K562 (cell line): ENCODE results near the gene ZFAND6. TPM values are rescaled to one million over a fixed set of nuclear protein-coding genes. Genes with fewer than 3 reads are reported as not detected.
A peak's percentile ranks its signal among the peaks of the same experiment; 100 is the strongest.
"Not testable (repeated sequence)": the region's sequence is repeated elsewhere in the genome, so short reads cannot be mapped to it uniquely, and the experiment has no call there.

Source experiments
- ATF6 ChIP-seq: sonication (generic); formaldehyde crosslinking; IDR thresholded peaks from 2 replicates; pipeline ENCODE4 v1.4.0; 2020; ENCODE audit warnings: mild to moderate bottlenecking, missing genetic modification reagents
- BRD9 ChIP-seq: fragments of 450-650 bp; IDR thresholded peaks from 2 replicates; pipeline ENCODE4 v1.6.1; 2018; ENCODE audit warnings: low read depth; ENCODE audit not compliant: partially characterized antibody
- ETV1 ChIP-seq: fragments of 450-650 bp; conservative IDR thresholded peaks from 2 replicates; pipeline ENCODE4 v1.6.1; 2016; ENCODE audit warnings: missing genetic modification characterization, control low read depth, low read depth, missing compliant biosample characterization
- HDAC1 ChIP-seq, 2 experiments: fragments of 450-650 bp; IDR thresholded peaks; 2 replicates each; pipeline ENCODE4 v1.6.1; 2016 to 2017; ENCODE audit warnings: inconsistent platforms in 1 of 2, mild to moderate bottlenecking in 1 of 2, moderate library complexity in 1 of 2
- KDM1A ChIP-seq, 2 experiments: fragments of 450-650 bp; IDR thresholded peaks; 2 replicates each; pipeline ENCODE4 v1.6.1; 2016; ENCODE audit warnings: mild to moderate bottlenecking in 2 of 2
- L3MBTL2 ChIP-seq: fragments of 450-650 bp; IDR thresholded peaks from 2 replicates; pipeline ENCODE4 v1.6.1; 2016; ENCODE audit warnings: mild to moderate bottlenecking, moderate library complexity
- LEF1 ChIP-seq: fragments of 450-650 bp; IDR thresholded peaks from 2 replicates; pipeline ENCODE4 v1.6.1; 2016; ENCODE audit warnings: mild to moderate bottlenecking
- MAZ ChIP-seq, 2 experiments: fragments of 450-650 bp in 1 of 2; sonication (generic) in 1 of 2; formaldehyde crosslinking; IDR thresholded peaks in 1 of 2; conservative IDR thresholded peaks in 1 of 2; 2 replicates each; pipeline versions ENCODE4 v1.4.0 to v1.5.0; 2020; ENCODE audit warnings: mild to moderate bottlenecking in 1 of 2, missing genetic modification reagents in 1 of 2
- MEF2D ChIP-seq: conservative IDR thresholded peaks from 2 replicates; pipeline ENCODE4 v1.6.1; 2016; ENCODE audit warnings: low read depth, missing genetic modification characterization, missing compliant biosample characterization
- MITF ChIP-seq: IDR thresholded peaks from 2 replicates; pipeline ENCODE4 v1.6.1; 2014; ENCODE audit warnings: antibody characterized with exemption
- MTA1 ChIP-seq: fragments of 450-650 bp; IDR thresholded peaks from 2 replicates; pipeline ENCODE4 v1.6.1; 2017; ENCODE audit warnings: borderline replicate concordance
- NFATC3 ChIP-seq: fragments of 450-650 bp; IDR thresholded peaks from 2 replicates; pipeline ENCODE4 v1.6.1; 2017; ENCODE audit warnings: mild to moderate bottlenecking
- PHF8 ChIP-seq: fragments of 200-600 bp; sonication (generic); IDR thresholded peaks from 2 replicates; pipeline ENCODE4 v1.6.1; 2012; ENCODE audit warnings: mixed run types, mild to moderate bottlenecking, inconsistent platforms, low read length, moderate library complexity, borderline replicate concordance
- POLR2A ChIP-seq: fragments of 450-650 bp; conservative IDR thresholded peaks from 2 replicates; pipeline ENCODE4 v1.6.1; 2016
- POLR2AphosphoS5 ChIP-seq: IDR thresholded peaks from 2 replicates; pipeline ENCODE4 v1.6.1; 2011; ENCODE audit warnings: mild to moderate bottlenecking, low read depth, low read length, moderate library complexity; ENCODE audit not compliant: control insufficient read depth, insufficient read depth
- SIN3A ChIP-seq, 2 experiments: fragments of 150-350 bp in 1 of 2; IDR thresholded peaks; 2 replicates each; pipeline ENCODE4 v1.6.1; 2011 to 2016; ENCODE audit warnings: borderline replicate concordance in 2 of 2, low read depth in 2 of 2, low read length in 2 of 2, mild to moderate bottlenecking in 2 of 2, moderate library complexity in 2 of 2; ENCODE audit not compliant: control insufficient read depth in 1 of 2
- SOX6 ChIP-seq: fragments of 450-650 bp; IDR thresholded peaks from 2 replicates; pipeline ENCODE4 v1.6.1; 2014; ENCODE audit warnings: mild to moderate bottlenecking
- TOE1 ChIP-seq, 2 experiments: fragments of 450-650 bp in 1 of 2; sonication (generic) in 1 of 2; formaldehyde crosslinking in 1 of 2; IDR thresholded peaks; 2 replicates each; pipeline versions ENCODE4 v1.7.1 to v1.8.0; 2016 to 2022; ENCODE audit warnings: borderline replicate concordance in 2 of 2, mild to moderate bottlenecking in 2 of 2, antibody characterized with exemption in 1 of 2, inconsistent platforms in 1 of 2, low read depth in 1 of 2, missing genetic modification reagents in 1 of 2, moderate library complexity in 1 of 2
- ZEB2 ChIP-seq: fragments of 450-650 bp; IDR thresholded peaks from 2 replicates; pipeline ENCODE4 v1.6.1; 2016
- ZNF316 ChIP-seq: fragments of 450-650 bp; IDR thresholded peaks from 2 replicates; pipeline ENCODE4 v1.6.1; 2016
- polyA plus RNA-seq, 8 experiments: library from polyadenylated mRNA; depleted of rRNA in 4 of 8; stranded (reverse) in 5 of 8; unstranded in 3 of 8; fragments of >200 nt; fragmentation: Nextera tagmentation in 2 of 8; fragmentation: Illumina TruSeq in 1 of 8; extraction: Ambion mirVana in 2 of 8; extraction: Trizol in 1 of 8; gene quantifications; 2 replicates each; pipeline versions ENCODE4 v1.2.1 to v1.2.3, GENCODE V29; 2011 to 2014; ENCODE audit warnings: inconsistent platforms in 1 of 8, missing spikeins in 1 of 8
- total RNA-seq, 7 experiments: library from RNA; depleted of rRNA in 6 of 7; stranded (reverse); fragments of >200 nt in 6 of 7; fragmentation: Illumina TruSeq in 2 of 7; extraction: Trizol in 2 of 7; gene quantifications; 2 replicates each; pipeline versions ENCODE4 v1.2.1 to v1.2.3, GENCODE V29; 2011 to 2021; ENCODE audit warnings: low replicate concordance in 1 of 7
- TF ChIP-seq, protein P1 (sequence below): IDR thresholded peaks from 2 replicates; pipeline ENCODE4 v1.6.1; 2012; ENCODE audit warnings: low read depth, low read length, improper control_type of control experiment, borderline replicate concordance

ZFAND6 gene
- total and polyA plus RNA-seq, 9 of the 15 experiments (the other 6 are each of a cell fraction or from before 2014, with no cell fraction given) = 53.9 to 206 (median 88.9) TPM

DNA sequence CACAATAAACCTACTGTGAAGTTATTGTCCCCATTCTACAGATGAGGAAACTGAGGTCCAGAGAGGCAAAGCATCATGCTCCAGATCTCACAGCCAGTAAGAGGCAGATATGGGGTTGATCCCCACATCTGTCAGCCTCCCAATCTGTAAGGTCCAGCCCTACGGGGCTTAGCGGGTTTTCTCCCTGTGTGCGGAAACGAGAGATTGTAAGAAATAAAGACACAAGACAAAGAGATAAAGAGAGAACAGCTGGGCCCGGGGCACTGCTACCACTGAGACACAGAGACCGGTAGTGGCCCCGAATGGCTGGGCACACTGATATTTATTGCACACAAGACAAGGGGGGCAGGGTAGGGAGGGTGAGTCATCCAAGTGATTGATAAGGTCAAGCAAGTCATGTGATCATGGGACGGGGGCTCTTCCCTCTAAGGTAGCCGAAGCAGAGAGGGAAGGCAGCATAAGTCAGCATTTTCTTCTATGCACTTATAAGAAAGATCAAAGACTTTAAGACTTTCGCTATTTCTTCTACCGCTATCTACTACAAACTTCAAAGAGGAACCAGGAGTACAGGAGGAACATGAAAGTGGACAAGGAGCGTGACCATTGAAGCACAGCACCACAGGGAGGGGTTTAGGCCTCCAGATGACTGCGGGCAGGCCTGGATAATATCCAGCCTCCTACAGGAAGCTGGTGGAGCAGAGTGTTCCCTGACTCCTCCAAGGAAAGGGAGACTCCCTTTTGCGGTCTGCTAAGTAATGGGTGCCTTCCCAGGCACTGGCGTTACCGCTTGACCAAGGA lies 96.1 kb downstream of the ZFAND6 start (continued):
- peak; percentile 73 for TF ChIP-seq POLR2AphosphoS5
- peak; percentile 17; the same call in 1 of the 2 replicates for TF ChIP-seq ETV1 (tag)
- TF ChIP-seq TOE1 (IDR thresholded peaks at IDR 0.05; ENCODE audit: borderline replicate concordance) = peak; percentile 98
- TF ChIP-seq TOE1 (CRISPR knock-in tag; IDR thresholded peaks at IDR 0.05; ENCODE audit: borderline replicate concordance, low read depth) = not testable (repeated sequence)
- TF ChIP-seq MTA1 = peak; percentile 45; the same call in 1 of the 2 replicates
- TF ChIP-seq MAZ (CRISPR knock-in tag; conservative IDR thresholded peaks at IDR 0.05 in 1 of 2, IDR thresholded peaks at IDR 0.05 in 1 of 2) = peak; percentile 43 to 58; a peak in 3 of 4 replicates
- 0 out of 2 replicates have a peak, but pooled peaks have one; percentile 38 for TF ChIP-seq ATF6 (CRISPR knock-in tag)
- 0 out of 2 replicates have a peak, but pooled peaks have one; percentile 27 for TF ChIP-seq NFATC3
- peak; percentile 94 for TF ChIP-seq ZNF316
- peak; percentile 69 for TF ChIP-seq L3MBTL2
- peak; percentile 20; the same call in 1 of the 2 replicates for TF ChIP-seq PHF8
- TF ChIP-seq ZEB2 = peak; percentile 24; the same call in 1 of the 2 replicates
- TF ChIP-seq LEF1 = peak; percentile 97
- peak; percentile 61 for TF ChIP-seq POLR2A
- peak; percentile 95 to 97 for TF ChIP-seq KDM1A (IDR thresholded peaks at IDR 0.05)
- TF ChIP-seq HDAC1 (IDR thresholded peaks at IDR 0.05) = peak in 1 of 2 experiments; percentile 49; a peak in 1 of 4 replicates
- TF ChIP-seq, protein P1, sequence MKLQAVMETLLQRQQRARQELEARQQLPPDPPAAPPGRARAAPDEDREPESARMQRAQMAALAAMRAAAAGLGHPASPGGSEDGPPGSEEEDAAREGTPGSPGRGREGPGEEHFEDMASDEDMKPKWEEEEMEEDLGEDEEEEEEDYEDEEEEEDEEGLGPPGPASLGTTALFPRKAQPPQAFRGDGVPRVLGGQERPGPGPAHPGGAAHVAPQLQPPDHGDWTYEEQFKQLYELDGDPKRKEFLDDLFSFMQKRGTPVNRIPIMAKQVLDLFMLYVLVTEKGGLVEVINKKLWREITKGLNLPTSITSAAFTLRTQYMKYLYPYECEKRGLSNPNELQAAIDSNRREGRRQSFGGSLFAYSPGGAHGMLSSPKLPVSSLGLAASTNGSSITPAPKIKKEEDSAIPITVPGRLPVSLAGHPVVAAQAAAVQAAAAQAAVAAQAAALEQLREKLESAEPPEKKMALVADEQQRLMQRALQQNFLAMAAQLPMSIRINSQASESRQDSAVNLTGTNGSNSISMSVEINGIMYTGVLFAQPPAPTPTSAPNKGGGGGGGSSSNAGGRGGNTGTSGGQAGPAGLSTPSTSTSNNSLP = peak; percentile 59; the same call in 1 of the 2 replicates
- 0 out of 2 replicates have a peak, but pooled peaks have one; percentile 18 for TF ChIP-seq MEF2D
- peak; percentile 91 for TF ChIP-seq MITF
- TF ChIP-seq SIN3A (IDR thresholded peaks at IDR 0.05; ENCODE audit: borderline replicate concordance in 2 of 2, control insufficient read depth in 1 of 2, low read depth in 2 of 2, low read length in 2 of 2) = peak in 1 of 2 experiments; percentile 5; a peak in 1 of 4 replicates
- TF ChIP-seq SOX6 = peak; percentile 64
- TF ChIP-seq BRD9 = peak; percentile 5
